Stimulated activated CD8-positive, alpha-beta memory T cell treated with anti-CD3 and anti-CD28 coated beads, Interleukin-12 subunit alpha, Interleukin-12 subunit beta, amount 100 ng/mL, for 24 hours (primary cell): Measurements from ENCODE around the gene CSRP3.

Source experiments
- DNase-seq: peaks from one replicate; pipeline ENCODE4 v3.0.0-alpha.2; 2020; ENCODE audit errors: extremely low read depth

CSRP3 gene

DNA sequence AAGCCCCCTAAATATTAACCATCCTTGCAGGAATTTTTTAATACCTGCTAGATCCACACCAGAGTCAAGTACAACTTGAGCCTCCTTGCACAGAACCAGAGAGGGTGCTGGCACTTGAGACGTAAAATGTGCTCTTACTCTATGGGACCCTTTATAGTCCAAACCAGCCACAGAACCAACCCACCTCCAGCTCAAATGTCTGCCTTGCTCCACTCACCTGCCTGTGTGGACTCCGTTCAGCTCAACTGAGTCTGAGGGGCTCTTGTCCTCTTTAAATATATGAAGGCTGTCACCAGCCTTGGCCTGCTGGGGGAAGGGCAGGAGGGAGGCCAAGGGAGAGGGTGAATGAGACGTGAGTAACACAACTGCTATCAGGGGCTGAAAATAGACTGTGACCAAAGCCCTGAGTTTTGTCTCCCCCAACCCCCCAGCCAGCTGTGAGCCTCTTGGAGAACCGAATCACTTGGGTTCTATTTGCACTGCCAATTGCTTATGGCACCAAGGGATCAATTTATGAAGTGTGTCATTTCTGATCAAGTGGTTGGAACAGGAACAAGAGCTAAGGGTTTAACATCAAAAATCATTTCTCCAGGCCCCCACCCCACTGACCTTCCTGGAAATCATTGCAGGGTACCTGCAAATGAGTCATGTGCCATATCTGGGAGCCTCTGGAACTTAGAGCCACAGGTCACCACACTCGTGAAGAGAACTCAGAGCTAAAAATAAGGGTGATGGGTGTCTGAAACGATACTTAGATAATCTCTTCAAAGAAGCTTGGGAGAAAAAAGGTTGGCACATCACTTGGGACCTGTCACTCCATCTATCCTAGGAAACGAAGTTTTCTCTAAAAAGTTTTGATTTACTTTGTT lies at the start of gene CSRP3:
TSS of gene CSRP3 (minus strand) at position 247 of the 869 bp plus-strand sequence. CDS start 9,535 bp downstream, outside the sequence.
- no peak for DNase-seq

DNA sequence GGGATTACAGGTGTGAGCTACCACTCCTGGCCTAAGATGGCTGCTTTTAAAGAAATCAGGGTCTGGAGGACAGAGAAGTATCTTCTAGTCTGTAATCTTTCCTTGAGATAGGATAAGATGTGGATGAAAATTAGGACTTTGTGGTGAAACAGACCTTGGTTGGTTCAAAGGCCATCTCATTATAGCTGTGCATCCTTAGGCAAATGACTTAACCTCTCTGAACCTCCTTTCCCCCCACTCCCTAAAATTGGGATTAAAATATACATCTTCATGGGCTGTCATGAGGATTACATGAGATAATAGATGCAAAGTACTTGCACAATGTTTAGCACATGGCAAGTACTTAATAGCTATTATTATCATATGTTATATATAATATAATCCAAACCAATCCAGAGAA lies 49.8 kb upstream of the CSRP3 start:
- DNase-seq, result no peak

DNA sequence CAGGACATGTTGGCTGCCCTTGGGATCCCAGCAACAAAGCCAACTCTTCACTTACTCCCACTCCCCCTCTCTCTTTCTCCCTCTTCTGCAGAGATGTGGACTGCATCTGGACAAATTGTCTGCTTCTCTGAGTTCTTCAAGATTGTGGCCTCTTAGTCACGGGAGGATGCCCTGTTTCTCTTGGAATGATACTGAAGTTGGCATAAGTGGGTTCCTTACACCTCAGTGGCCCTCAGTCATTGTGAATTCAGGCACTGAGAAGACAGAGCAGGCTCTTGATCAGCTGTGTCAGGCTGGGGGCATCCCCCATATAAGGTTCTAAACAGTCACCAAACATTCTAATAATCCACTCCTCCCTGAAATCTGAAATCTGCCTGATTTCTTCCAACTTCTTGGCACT lies 45.0 kb upstream of the CSRP3 start:
- no peak for DNase-seq

DNA sequence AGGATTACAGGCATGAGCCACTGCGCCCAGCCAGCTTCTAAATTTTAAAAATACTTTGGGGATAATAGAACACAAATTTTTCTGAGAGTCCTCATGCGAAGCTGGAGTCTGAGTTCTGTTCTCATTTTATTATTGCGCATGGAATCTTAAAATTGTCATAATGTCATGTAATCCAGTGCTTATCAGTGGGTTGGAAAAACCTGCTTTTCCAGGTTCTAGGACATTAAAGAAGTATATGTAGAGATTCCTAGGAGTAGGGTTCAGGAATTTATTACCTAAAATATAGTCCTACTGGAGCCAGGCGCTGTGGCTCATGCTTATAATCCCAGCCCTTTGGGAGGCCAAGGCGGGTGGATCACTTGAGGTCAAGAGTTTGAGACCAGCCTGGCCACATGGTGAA lies 43.6 kb upstream of the CSRP3 start:
- DNase-seq, result no peak

DNA sequence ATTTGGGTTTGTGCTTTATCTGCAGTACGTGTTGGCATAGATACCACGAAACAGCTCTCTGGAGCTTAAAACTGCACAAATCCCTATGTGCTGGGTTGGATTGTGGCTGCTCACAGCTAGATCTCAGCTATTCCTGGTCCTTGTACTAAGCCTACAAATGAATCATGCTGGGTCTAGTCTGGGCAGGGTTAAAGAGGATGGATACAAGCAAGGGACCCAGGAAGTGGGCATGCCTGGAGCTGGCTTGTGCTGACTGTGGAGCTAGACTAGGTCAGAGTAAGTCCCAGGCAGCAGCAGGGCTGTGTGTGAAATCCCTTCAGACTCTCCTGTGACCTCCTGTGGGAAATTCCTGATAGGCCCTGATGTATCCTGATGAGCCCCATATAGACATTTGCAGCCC lies 42.8 kb upstream of the CSRP3 start:
- no peak for DNase-seq

DNA sequence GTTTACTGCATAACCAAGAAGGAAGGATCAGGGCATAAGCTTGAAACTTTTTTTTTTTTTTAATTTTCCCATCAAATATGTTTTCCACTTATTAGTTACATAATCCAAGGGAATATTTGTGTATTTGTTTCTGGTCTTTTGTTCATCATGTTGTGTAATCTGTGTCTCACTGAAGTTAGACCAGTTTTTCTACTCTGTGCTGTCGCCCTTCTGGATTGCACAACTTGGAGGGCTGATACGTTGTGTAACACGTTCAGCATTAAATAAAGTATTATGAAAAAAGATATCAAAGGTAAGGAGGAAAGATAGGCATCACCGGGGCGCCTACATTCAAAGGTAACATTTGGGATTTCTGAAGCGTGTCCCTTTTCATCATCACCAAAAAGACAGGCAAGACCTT lies 42.3 kb upstream of the CSRP3 start:
- no peak for DNase-seq

DNA sequence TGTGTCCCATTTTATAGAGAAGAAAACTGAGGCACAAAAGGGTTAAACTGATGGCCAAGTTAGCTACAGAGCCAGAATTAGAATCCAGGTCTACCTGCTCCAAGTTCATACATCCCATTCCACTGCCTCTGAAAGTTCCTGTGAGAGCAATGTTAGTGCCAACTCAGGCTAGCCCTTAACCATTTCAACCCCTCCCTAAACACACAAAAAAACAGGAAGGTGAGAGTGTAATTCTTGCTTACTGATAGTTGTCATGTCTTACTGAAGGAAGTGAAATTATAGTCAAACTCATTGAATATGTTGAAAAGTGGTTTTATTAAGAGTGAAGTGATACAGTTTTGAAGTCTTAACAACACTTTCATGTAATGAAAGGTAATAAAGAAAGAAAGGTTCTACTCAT lies 41.8 kb upstream of the CSRP3 start:
- DNase-seq, result no peak

DNA sequence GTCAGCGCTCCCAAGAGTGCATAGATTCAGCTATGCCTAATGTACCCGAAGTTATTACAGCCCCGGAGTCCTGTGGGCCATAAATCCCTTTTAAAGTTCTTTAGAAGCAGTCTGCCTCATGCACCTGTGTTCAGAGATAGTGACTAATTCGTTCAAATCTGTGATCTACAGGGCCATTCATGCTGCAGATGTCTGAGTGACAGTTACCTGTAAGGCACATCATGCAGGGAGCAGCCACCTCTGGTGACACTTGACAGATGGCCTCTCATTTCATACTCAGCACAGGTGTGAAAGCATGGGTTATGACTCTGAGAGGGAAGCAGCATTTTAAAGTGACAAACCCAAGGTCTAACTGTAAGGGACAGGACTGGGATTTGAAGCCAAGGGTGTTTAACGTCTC lies 41.4 kb upstream of the CSRP3 start:
- no peak for DNase-seq

DNA sequence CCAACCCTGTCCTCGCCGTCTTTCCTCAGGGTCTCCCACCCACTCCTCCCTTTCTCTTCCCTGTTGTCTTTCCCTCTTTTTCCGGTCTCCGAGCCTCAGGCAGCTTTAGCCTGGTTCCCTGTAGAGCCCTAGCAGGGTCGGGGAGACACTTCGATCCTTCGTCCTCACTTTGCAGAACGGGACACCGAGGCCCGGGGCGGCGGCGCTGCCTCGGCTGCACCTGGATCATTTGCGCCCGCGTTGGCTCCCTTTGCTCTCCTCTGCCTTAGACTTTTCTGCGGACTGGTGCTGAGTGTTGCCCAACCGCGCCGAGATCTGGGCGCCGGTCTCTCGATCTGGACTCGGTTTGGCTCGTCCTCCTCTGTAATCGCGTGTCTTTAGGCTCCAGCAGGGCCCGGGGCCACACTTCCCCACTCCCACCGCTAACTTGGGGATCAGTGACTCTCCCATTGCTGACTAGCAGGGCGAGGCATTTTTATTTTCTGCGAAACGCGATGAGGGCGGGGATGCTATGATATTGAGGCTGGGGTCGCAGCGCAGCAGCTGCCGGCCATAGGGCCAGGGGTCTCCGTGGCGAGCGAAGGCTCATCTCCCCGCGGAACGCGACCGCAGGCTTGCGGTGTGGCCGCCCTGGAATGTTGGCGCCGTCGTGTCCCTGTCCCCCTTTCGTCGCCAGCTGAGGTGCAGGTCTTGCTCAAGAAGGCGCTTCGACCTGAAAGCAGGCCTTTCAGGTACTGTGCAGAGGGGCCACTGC lies 40.6 kb upstream of the CSRP3 start:
- no peak for DNase-seq

DNA sequence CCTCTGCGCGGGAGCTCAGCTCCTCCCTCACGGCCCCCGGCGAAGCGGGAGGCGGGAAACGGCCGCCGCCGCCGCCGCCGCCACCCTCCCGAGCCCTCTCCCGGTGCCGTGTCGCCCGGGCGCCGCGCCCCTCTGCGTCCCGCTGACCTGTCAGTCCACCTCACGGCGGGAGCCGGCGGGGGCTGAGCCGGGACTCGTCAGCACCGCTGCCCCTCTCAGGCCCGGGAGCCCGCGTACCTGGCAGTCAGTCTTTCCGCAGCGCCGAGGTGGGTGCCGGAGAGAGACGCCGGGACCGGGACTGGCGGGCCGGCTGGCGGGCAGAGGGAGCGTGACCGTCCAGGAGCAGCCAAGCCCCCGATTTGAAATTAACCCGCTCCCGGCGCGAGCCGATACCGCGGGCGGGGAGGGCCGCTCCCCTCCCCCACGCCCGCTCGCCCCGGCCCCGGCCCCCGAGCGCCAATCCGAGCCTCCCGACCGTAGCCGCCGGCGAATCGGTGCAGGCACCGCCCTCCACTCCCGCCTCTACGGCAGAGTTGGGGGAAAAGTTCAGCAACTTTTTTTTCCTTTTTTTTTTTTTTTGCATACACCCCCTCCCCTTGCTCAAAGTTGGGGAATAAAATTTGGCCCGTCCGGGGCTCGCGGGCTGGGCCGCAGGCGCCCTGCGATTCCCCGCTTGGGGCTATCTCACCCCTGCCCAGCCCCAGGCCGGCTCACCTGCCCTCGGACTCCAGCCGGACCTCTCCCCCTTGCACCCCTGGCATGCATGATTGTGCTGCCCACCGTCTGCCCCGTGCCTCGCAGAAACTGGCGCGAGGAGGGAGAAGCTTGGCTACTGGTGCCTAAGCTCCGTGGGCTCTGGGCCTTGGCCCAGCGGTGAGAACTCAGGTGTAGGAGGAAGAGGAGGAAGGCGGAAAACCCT lies 39.7 kb upstream of the CSRP3 start:
- DNase-seq, result no peak

DNA sequence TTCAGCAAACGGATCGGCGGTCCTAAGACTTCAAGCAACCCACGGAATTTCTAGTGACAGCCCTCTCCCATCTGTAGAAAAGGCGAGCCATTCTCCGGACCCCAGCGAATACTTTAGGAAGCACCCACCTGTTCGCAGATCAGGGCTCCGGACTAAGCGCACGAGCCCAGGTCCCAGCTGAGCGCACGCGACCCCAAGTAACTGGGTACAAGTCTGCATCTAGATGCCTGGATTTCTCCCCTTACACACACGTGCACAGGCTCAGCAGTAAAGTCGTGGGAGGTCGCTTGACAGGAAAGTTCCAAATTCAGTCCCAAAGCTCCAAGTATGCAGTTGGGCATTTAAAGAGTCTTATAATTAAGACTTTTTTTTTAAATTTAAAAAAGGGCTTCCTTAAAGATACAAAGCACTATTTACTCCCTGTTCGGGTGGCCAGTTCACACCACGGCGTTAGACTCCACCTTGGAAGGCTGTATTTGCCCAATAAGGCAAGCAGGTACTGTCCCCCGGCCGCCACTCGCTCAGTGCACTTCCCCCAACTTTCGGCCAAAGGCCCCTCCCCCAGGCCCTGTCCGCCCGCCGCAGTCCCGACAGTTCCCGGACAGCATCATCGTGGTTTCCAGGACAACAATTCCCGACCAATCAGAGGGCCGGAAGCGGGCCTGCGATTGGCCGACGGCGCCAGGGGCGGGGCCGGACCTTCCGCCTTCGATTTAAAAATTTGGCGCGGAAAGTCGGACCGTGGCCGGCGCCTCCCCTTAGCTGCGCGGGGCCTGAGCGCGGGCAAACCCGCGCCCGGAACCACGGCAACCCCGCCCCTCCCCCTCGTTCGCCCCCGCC lies 38.9 kb upstream of the CSRP3 start, which contains the start of gene E2F8:
TSS of gene E2F8 (minus strand) at position 526 of the 840 bp plus-strand sequence. CDS start 824 bp downstream, outside the sequence.
- peak; percentile 71 for DNase-seq

DNA sequence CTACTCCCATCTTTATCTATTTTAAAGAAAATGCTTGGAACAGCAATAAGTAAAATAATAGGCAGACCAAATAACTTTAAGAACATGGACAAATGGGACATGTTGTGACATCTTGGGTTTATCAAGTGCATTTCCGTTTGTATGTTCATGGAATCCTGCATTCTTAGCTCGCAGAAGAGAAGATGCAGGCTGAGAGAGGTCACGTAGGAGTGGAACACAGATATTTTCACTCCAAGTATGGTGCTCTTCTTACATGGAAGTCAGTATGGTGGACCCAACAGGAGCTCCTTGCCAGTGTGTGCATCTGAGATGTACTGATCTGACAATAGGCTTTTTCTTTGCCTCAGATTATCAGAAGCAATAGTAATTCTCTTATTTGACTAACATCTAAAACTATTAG lies 37.3 kb upstream of the CSRP3 start:
- DNase-seq, result no peak

DNA sequence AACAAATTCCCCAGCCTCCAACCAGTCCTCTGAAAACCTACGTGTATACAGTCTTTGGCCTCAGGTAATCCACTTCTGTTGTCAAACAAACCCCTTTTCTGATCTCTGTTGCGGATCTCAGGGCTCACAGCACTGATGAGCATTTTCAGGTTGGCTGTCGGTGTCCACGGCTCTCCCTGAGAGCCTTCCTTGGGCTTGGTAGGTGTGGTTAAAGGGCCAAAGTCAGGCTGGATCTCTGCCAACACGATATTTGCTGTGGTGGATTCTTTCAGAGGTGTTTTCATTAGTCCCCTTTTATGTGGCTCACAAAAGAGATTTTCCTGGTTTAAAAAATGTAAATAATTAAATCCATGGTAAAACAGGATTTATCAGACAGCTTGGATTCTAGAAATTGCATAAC lies 36.0 kb upstream of the CSRP3 start:
- DNase-seq, result no peak

DNA sequence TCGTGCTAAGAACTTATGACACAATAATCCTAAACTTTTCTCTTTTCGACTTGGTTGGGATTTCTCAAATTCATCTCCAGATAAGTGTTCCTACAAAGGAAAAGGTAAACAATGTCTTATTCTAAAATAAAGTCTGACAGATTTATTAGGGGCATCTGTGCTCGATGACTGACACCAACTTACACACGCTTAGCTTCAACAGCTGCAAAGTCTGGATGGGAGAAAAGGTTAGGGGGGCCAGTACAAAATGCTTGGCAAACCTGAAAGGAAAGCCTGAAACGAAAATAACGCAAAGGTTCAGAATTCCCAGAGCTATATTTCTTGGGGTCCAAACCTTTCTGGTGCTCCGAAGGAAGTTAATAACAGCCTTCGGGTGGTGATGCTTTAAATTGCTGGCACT lies 35.6 kb upstream of the CSRP3 start:
- DNase-seq, result no peak

DNA sequence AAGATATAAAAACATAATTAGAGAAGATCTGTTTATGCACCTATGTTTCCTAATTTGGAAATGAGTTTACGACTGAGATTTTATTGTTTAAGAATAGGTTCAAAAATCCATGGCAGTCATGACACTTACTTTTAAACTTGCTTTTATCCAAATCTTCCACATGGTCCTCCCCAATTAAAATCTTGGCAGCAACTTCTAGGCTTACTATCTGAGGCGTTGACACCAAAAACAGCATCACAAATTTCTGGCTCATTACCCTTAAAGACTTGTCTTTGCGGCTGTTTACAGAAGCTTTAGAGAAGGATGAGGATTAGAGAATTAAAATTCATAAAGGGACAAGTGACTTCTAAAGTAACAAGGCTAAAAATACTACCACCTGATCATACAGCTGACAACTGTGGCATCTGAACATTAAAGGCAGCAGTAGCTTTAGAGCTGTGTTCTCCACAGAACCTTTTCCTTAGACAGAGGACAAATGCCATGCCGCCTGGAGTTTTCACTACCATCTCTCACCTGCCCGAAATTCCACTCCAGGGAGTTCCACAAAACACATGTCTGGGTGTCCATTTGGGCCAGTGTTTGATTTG lies 32.5 kb upstream of the CSRP3 start:
- DNase-seq, result no peak

DNA sequence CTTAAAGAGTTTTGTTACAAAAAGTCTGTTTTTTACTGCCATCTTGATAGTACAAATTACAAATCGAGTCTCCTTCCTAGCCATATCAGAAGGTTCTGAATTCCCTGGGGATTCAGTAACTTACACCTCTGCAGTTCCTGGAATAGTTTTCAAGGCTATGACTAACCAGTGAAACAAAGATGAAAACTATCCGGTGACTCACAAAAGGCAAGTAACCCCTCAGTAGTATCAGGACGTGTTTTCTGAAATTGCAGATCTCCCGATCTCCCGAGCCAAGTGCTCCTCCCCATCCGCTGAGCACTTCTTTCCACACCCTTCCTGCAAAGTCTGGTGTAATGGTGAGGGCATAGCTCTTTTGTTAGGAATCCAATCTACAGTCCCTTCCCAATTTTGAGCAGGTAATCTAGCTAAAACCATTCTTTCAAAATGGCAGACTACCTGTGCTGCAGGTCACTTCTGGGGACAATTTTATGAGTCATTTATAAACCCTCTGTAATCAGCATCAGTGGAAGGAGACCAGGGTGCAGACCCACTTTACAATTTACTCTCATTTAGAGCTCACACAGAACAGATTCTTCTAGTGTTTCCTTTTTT lies 31.2 kb upstream of the CSRP3 start:
- DNase-seq, result no peak

DNA sequence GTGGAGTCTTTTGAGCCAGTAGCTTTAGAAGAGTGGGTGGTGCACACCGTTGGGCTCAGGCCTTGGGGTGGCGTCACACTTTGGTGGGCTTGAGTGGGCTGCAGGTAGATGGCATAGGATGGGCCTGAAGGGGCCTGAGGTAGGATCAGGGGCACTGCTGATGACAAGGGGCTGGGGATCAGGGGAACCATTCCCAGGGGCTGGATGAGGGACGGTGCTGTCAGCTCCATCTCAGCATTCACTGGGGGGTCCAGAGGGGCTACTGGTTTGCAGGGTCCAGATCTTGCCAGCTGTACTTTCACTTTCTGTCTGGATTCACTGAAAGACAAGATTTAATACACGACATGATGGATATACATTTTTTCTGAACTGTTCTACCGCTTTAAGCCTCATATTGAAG lies 27.9 kb upstream of the CSRP3 start:
- DNase-seq, result no peak

DNA sequence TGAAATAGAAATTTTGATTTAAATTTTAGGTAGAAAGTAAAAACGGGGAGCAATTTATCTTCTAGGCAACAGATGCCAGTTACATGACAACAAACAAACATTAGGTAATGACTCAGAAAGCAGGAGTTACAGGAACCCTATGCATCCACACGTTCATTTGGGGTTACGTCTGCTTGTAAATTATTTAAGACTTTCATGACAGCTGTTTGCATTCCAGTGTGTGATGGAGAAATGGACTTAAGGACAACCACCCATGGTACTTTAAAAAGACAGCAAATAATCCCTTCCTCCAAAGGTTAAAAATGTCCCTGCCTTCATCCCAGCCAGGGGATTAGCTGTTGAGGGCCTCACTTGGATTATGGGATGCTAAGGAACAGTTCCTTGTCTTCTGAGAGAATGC lies 27.2 kb upstream of the CSRP3 start:
- no peak for DNase-seq

DNA sequence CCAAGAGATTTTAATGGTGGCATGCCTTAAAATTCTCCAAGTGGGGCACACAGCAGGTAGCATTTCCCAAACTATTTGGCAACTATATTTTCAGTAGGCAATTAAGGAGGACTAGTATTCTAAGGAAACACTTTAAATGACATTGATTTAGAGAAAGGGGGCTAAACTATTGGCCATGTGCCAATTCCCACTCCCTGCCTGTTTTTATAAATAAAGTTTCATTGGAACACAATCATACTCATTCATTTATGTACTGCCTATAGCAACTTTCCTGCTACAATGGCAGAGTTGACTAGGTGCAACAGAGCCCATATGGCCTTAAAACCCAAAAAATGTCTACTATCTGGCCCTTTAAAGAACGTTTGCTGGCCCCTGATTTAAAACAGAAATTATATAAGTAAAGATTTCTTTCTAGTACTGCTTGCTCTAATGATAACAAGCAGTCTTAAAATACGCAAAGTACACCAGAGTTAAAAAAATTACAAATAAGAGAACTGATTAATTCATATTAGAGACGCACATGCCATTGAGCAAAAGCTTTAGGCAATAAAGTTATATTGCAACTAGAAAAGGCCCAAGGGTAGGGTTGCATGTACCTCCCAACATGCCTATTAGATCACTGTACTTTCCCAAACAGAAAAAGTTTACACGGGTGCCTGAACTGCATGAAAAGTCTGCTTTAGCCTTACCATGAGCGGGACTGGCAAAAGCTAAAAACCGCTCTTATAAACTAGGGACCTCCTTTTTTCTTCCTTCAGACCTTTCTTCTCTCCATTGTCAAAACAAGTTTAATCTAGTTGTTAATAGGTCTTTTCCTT lies 24.8 kb upstream of the CSRP3 start:
- DNase-seq, result no peak
